Parathyroid adenoma (tissue), 2 donors: ENCODE data around the gene CIAO3.

Experiments
- H2AFZ ChIP-seq: fragments of 300-600 bp; sonication (generic); one replicate; pipeline ENCODE4 v1.7.0; 2017; ENCODE audit warnings: antibody characterized with exemption, mild to moderate bottlenecking
- H3K27ac ChIP-seq: fragments of 300-600 bp; sonication (generic); one replicate; pipeline ENCODE4 v1.7.0; 2017
- H3K27me3 ChIP-seq: fragments of 300-600 bp; sonication (generic); one replicate; pipeline ENCODE4 v1.7.0; 2017; ENCODE audit warnings: low read length; ENCODE audit not compliant: control insufficient read depth, insufficient read depth
- H3K36me3 ChIP-seq: fragments of 300-600 bp; sonication (generic); one replicate; pipeline ENCODE4 v1.7.0; 2017; ENCODE audit warnings: low read length; ENCODE audit not compliant: control insufficient read depth, insufficient read depth
- H3K4me1 ChIP-seq: fragments of 300-600 bp; sonication (generic); one replicate; pipeline ENCODE4 v1.7.0; 2017; ENCODE audit warnings: control low read depth
- H3K4me2 ChIP-seq: fragments of 300-600 bp; sonication (generic); one replicate; pipeline ENCODE4 v1.7.0; 2017; ENCODE audit warnings: low read length
- H3K4me3 ChIP-seq: fragments of 300-600 bp; sonication (generic); one replicate; pipeline ENCODE4 v1.7.0; 2017; ENCODE audit warnings: low read depth, low read length
- H3K79me2 ChIP-seq: fragments of 300-600 bp; sonication (generic); one replicate; pipeline ENCODE4 v1.7.0; 2017; ENCODE audit warnings: control low read depth
- H3K9ac ChIP-seq: fragments of 300-600 bp; sonication (generic); one replicate; pipeline ENCODE4 v1.7.0; 2017; ENCODE audit warnings: mild to moderate bottlenecking
- H3K9me3 ChIP-seq: fragments of 300-600 bp; sonication (generic); one replicate; pipeline ENCODE4 v1.7.0; 2017; ENCODE audit warnings: low read length; ENCODE audit not compliant: control insufficient read depth
- CTCF ChIP-seq: fragments of 300-600 bp; sonication (generic); IDR thresholded peaks from one replicate; pipeline ENCODE4 v1.7.0; 2017; ENCODE audit warnings: antibody characterized with exemption, mild to moderate bottlenecking
- donor health status: primary hyperparathyroidism.

CIAO3 gene

GRCh38 chr16:772959-773358, 32.2 kb upstream of the CIAO3 start:
- Histone ChIP-seq H2AFZ (no peak overlapping the region), H3K79me2 (no peaks in the 10 kb centered on the region), H3K9ac (no peak overlapping the region), H3K9me3 (no peaks in the 10 kb centered on the region), H3K4me2 (no peak overlapping the region), H3K27me3 (no peaks in the 10 kb centered on the region), H3K27ac (no peak overlapping the region), H3K4me1 (no peaks in the 10 kb centered on the region), H3K4me3 (no peak overlapping the region), H3K36me3 (no peaks in the 10 kb centered on the region)
- TF ChIP-seq CTCF, result no peak

GRCh38 chr16:770411-770810, 29.6 kb upstream of the CIAO3 start:
- H2AFZ ChIP-seq, result no peak overlapping the region
- no peak overlapping the region for H3K9ac ChIP-seq
- H3K4me1 ChIP-seq, result no peaks in the 10 kb centered on the region
- H3K27ac ChIP-seq, result no peak overlapping the region
- no peaks in the 10 kb centered on the region for H3K27me3 ChIP-seq
- H3K36me3 ChIP-seq, result no peaks in the 10 kb centered on the region
- H3K4me2 ChIP-seq, result no peak overlapping the region
- no peaks in the 10 kb centered on the region for H3K9me3 ChIP-seq
- no peak overlapping the region for H3K4me3 ChIP-seq
- H3K79me2 ChIP-seq, result no peaks in the 10 kb centered on the region
- no peak for TF ChIP-seq CTCF

- Histone ChIP-seq H3K27me3 (no peaks in the 10 kb centered on the region), H3K4me1 (no peaks in the 10 kb centered on the region), H3K4me3 (no peak overlapping the region), H2AFZ (no peak overlapping the region), H3K9me3 (no peaks in the 10 kb centered on the region), H3K9ac (no peak overlapping the region), H3K27ac (no peak overlapping the region), H3K36me3 (no peaks in the 10 kb centered on the region), H3K79me2 (no peaks in the 10 kb centered on the region), H3K4me2 (no peak overlapping the region)
- no peak for TF ChIP-seq CTCF
Measured at GRCh38 chr16:769934-770333, 29.1 kb upstream of the CIAO3 start.

- no peak for TF ChIP-seq CTCF
- no peaks in the 10 kb centered on the region for H3K27me3 ChIP-seq
Measured at GRCh38 chr16:769184-769784, 28.5 kb upstream of the CIAO3 start.

GRCh38 chr16:768428-768827, 27.6 kb upstream of the CIAO3 start:
- no peak overlapping the region for H3K4me3 ChIP-seq
- H3K4me1 ChIP-seq, result no peaks in the 10 kb centered on the region
- no peaks in the 10 kb centered on the region for H3K9me3 ChIP-seq
- no peak overlapping the region for H3K27ac ChIP-seq
- H3K36me3 ChIP-seq, result no peaks in the 10 kb centered on the region
- H2AFZ ChIP-seq, result no peak overlapping the region
- H3K4me2 ChIP-seq, result no peak overlapping the region
- no peaks in the 10 kb centered on the region for H3K79me2 ChIP-seq
- no peaks in the 10 kb centered on the region for H3K27me3 ChIP-seq
- H3K9ac ChIP-seq, result no peak overlapping the region
- TF ChIP-seq CTCF, result no peak

More at GRCh38 chr16:769184-769784, 28.5 kb upstream of the CIAO3 start:
- H3K4me3 ChIP-seq, result no peak overlapping the region
- no peaks in the 10 kb centered on the region for H3K4me1 ChIP-seq
- no peaks in the 10 kb centered on the region for H3K9me3 ChIP-seq
- no peaks in the 10 kb centered on the region for H3K79me2 ChIP-seq
- H3K9ac ChIP-seq, result no peak overlapping the region
- no peak overlapping the region for H3K27ac ChIP-seq
- no peak overlapping the region for H2AFZ ChIP-seq
- H3K4me2 ChIP-seq, result no peak overlapping the region
- H3K36me3 ChIP-seq, result no peaks in the 10 kb centered on the region
